DMS153 (cell line): Measurements from ENCODE around the gene JAKMIP1.

Experiments
- DNase-seq: peaks from one replicate; lab custom pipeline; 2025; lab: John Stamatoyannopoulos, UW

JAKMIP1 gene

DNA sequence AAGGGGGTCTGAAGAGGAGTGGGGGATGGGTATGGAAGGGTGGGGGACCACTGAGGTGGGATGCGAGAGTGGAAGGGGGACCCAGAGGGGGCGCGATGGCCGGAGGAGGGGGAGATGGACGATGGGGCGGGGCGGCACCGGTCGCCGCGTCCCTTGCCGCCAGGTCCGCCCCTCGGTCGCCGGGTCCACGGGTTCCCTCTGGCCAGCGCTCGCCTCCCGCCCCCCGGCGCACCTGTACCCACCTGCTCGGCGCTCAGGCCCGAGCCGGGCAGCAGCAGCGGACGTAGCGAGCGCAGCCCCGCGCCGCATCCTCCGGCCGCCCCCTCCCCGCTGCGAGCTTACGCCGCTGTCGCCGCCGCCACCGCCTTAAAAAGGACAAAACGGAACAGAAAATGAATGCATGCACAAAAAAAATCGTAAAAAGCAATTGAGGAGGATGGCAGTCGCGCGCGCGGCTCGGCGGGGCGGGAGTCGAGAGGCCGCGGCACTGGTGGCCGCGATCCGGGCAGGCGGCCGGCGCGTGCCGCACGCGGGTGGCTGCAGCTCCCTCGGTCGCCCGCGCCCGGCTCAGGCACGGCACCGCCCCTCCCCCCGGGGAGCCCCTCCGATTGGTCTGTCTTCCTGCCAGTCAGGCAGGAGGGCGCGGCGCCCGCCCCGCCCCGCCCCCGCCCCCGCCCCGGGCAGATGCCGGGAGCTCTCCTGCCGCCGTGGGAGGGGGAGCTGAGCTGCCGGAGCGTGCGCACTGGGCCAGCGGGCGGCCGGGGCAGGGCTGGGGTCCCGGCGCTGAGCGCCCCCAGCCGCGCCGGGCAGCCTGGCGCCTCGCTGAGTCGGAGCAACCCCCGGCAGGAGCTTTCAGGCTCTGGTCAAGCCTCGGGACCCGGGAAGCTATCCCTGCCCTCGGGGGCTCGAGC is at the start of gene JAKMIP1:
Gene JAKMIP1, minus strand, starts transcription at position 539 of the 911 bp plus-strand sequence. CDS start 87,699 bp downstream, outside the sequence.
- DNase-seq, result no peak

DNA sequence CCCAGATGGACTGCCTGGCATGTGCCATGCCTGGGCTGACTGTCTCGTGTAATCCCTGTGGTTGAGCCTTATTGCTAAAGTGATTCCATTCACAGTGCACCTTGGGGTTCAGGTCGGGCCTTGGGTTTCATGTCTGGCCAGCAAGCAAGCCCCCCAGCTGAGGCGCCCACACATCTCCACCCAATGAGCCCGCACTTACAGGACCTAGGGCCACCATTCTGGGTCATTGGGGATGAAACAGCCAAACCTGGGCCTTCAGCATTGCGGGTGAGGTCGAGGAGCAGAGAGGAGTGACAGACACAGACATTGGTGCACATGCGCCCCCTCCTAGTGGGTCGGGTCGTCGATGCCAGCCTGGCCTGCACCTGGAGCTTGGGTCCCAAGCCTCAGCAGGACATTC is 48.0 kb upstream of the JAKMIP1 start:
- DNase-seq, result no peak

GRCh38 chr4:6246170-6246634 is 45.9 kb upstream of the JAKMIP1 start:
- DNase-seq, result no peak

DNA sequence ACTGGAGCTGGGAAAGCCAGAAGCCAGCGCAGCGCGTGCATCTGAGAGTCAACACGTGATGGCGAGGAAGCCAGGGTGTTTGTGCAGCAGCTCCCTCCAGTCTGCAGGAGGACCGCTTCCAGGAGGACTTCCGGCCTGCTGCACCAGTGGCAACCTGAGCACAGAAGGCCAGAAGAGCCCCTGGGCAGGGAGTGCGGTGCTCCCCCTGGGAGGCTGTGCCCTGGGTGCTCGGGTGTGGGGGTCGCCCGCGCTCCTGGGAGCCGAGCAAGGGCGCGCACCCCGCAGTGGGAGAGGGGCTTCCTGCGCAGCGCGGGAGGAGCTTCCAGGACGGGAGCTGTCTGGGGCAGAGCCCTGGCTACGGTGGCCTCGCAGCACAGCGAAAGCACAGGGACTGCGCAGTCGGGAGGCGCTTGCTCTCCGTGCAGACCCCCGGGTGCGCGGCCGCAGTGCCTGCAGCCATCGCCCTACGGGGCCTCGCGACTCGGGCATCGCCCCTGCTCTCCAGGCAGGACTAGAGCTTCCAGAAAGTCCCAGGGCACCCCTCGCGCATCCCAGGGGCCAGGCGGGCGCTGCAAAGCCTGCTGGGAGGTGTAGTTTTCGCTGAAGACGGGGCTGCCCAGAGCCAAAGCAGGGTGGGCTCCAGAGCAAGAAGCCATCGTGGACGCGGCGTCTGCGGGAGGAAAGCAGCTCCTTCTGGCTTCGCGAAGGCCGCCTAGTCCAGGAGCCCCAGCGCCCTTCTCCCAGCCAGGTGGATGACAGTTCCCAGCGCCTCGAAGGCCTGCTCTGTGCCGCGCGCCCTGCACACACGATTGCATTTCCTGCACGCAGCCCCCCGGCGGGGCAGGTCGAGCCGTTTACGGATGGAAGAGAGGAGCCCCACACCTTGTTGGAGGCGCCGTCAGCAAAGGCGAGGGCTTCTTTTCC is 45.2 kb upstream of the JAKMIP1 start:
- DNase-seq, result no peak

GRCh38 chr4:6242271-6243029 is 42.1 kb upstream of the JAKMIP1 start:
- no peak for DNase-seq

DNA sequence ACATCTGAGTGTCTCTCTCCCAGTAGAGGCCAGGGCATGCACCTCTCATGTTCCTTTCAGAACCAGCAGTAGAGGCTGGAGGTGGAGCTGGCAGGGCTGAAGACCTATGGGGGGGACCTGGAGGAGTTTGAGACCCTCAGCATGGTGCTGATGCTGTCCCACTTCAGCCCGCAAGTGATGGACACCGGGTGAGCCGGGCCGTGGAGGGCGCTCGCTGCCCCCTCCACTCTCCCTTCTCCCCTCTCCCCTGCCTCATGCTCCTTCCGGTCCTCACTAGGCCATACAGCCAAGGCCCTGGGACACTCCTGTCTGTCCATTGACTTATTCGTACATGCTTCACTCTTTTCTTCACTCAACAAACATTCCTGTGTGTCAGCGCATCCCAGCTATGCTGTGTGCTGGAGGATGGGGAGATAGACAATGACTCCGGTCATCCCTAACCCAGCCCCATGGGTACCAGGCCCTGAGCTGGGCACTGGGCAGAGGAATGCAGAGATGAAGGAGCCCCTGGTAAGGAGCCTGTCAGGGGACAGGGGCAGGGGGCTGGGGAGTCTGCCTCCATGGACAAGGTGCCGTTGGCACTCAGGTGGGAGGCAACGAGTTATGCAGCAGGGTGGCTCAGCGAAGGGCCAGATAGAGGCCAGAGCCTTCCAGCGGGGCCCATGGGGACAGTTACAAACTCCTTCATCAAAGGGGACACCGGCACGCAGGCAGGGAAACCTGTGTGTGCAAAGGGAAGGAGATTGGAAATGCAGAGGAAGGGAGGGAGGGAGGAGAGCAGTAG is 40.9 kb upstream of the JAKMIP1 start:
- no peak for DNase-seq

- no peak for DNase-seq
These were observed 39.6 kb upstream of the JAKMIP1 start for GRCh38 chr4:6239968-6240367.

GRCh38 chr4:6239486-6239885 is 39.1 kb upstream of the JAKMIP1 start:
- DNase-seq, result no peak

GRCh38 chr4:6236816-6237390 is 36.6 kb upstream of the JAKMIP1 start:
- no peak for DNase-seq

GRCh38 chr4:6235901-6236640 is 35.7 kb upstream of the JAKMIP1 start:
- no peak for DNase-seq

DNA sequence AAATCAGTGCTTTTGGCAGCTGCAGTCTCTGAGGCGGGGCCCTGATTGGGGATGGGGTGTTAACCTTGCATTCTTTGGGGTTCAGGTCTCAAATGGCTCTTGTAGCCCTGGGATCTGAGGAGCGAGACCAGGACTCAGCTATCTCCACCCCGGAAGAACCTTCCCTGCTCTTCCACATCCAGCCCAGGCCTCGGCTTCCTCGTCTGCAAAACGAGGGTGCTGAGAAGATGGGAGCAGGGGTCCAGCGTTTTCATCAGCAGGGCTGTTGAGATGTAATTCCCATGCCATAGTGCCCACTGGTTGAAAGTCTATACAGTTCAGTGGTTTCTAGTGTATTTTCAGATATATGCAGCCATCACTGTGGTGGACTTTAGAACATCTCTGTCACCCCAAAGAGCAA is 34.7 kb upstream of the JAKMIP1 start:
- DNase-seq, result no peak

DNA sequence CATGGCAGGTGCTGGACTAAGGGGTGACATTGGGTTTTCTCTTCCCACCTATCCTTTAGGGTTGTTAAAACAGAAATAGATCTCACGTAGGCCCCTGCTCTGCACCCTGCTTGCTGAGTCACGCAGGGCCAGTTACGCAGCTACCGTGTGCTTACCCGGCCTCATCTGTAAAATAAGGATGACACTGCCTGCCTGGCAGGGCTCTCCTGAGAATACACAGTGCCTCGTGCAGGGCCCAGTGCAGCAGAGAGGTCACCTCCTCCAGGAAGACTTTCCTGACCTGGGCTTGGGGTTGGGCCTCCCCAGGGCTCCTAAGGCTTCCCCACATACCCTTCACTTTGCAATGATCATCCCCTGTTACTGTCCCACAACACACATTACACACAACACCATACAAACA is 33.6 kb upstream of the JAKMIP1 start:
- DNase-seq, result no peak

GRCh38 chr4:6232836-6233785 is 32.8 kb upstream of the JAKMIP1 start:
- no peak for DNase-seq

- no peak for DNase-seq
These were observed 31.4 kb upstream of the JAKMIP1 start for GRCh38 chr4:6231663-6232165.

- no peak for DNase-seq
These were observed 30.7 kb upstream of the JAKMIP1 start for GRCh38 chr4:6230827-6231662.

DNA sequence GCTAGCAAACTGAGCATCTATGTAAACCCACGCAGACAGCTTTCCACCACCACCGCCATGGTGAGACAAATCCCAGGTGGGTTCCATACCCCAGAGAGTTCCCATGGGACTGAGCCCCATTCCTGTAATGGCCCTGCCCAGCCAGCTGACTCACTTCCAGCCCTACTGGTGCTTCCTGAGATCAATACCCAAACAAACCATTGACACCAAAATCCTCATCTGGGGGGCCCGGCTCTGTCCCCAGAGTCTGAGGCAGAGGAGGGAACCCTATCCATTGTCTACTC is 30.1 kb upstream of the JAKMIP1 start:
- DNase-seq, result no peak

DNA sequence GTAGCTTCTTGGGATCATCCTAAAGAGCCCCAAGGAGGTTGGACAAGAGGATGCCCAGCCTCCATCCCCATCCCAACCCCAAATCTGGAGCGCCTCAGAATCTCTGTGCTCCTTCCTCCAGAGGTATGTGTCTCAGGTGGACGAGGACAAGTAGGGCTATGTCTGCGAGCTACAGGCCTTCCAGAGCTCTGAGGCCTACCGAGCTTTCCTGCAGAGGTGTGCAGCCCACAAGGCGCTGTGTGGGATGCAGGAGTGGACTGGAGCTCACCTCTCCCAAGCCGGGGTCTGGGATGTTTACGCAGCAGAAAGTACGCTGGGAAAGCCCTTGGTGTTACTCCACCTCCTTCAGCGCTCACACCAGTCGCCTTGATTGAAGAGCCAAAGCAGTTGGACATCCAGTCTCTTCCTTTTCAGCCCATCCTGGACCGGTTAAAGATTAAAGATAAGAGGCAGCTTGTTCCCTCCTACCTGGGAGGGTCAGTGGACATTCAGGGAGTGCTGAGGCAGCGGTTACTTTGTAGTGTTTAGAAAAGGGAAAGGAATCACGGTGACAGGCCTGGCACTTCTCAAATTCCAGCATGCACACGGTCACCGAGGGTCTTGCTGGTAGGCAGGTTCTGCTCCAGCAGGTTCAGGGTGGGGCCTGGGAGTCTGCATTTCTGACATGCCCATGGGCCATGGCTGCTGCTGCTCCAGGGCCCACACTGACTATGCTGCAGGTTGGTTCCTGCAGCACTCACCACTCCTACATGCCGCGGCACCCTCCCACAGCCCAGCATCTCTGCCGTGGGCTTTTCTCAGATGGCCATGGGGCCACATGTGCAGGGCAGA is 29.5 kb upstream of the JAKMIP1 start:
- DNase-seq, result no peak
